GM12875 (cell line): ENCODE data around the gene WWOX.

Source experiments
- H3K4me3 ChIP-seq: one replicate; pipeline ENCODE4 v1.5.1; 2011; ENCODE audit warnings: low read depth, low read length, control low read depth
- TF ChIP-seq, protein P1 (sequence below): IDR thresholded peaks from 2 replicates; pipeline ENCODE4 v1.5.1; 2011; ENCODE audit warnings: low read depth, mild to moderate bottlenecking, control low read depth, inconsistent platforms, low read length, moderate library complexity, borderline replicate concordance; ENCODE audit not compliant: insufficient read depth

WWOX gene

GRCh38 chr16:78675951-78676792 lies 576.7 kb downstream of the WWOX start:
- TF ChIP-seq, protein P1, sequence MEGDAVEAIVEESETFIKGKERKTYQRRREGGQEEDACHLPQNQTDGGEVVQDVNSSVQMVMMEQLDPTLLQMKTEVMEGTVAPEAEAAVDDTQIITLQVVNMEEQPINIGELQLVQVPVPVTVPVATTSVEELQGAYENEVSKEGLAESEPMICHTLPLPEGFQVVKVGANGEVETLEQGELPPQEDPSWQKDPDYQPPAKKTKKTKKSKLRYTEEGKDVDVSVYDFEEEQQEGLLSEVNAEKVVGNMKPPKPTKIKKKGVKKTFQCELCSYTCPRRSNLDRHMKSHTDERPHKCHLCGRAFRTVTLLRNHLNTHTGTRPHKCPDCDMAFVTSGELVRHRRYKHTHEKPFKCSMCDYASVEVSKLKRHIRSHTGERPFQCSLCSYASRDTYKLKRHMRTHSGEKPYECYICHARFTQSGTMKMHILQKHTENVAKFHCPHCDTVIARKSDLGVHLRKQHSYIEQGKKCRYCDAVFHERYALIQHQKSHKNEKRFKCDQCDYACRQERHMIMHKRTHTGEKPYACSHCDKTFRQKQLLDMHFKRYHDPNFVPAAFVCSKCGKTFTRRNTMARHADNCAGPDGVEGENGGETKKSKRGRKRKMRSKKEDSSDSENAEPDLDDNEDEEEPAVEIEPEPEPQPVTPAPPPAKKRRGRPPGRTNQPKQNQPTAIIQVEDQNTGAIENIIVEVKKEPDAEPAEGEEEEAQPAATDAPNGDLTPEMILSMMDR, result no peak
- no peak overlapping the region for H3K4me3 ChIP-seq

- H3K4me3 ChIP-seq, result no peak overlapping the region
- TF ChIP-seq, protein P1, result no peak
These were observed 577.8 kb downstream of the WWOX start for GRCh38 chr16:78677181-78677731.

GRCh38 chr16:78679546-78679945 lies 580.1 kb downstream of the WWOX start:
- no peak overlapping the region for H3K4me3 ChIP-seq
- TF ChIP-seq, protein P1, result no peak

DNA sequence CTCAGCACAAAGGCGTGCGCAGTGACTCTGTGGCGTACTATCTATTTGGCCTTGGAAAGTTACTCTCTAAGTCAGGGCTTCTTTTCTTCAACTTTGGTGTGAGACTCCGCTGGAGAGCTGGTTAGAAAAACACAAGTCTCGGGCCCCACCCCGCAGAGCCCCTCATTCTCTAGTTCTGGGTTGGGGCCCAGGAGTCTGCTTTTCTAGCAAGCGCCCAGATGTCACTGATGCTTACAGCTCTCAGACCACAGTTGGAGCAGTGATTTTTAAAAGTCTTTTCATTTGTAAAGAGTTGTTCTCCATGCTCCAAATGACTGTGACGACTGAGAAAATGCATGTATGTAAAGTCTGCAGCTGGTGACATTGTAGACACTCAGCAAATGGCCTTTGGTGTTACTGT lies 582.3 kb downstream of the WWOX start:
- TF ChIP-seq, protein P1, result no peak
- H3K4me3 ChIP-seq, result no peak overlapping the region

DNA sequence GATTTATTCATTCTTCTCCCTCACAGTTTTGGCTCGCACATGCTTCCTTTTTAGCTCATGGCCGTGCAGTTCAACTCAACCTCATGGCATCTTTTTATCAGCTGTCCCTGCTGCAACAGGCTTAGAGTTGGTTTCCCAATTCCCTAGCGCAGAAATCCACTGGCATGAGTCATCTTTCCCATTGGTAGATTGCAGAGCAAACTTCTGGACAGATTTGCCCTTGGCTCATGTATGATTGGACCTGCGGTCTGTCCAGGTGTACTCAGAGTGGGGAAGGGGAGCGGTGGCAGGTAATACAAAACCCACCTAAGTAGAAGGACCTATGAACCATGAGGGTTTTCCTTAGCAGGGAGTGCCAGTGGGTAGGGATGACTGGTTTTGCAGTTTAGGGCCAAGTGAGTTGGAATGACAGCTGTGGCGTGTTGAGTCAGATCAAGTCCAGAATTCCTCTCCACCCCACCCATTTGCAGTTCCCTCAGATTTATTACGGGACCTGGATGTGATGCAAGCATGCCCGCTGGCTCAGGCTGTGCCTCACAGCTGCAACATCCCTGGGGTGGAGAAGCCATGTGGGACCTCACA lies 584.7 kb downstream of the WWOX start:
- TF ChIP-seq, protein P1, result no peak
- no peak overlapping the region for H3K4me3 ChIP-seq

- TF ChIP-seq, protein P1, result no peak
- H3K4me3 ChIP-seq, result no peak overlapping the region
These were observed 585.4 kb downstream of the WWOX start for GRCh38 chr16:78684655-78685375.

- TF ChIP-seq, protein P1, result no peak
- no peak overlapping the region for H3K4me3 ChIP-seq
These were observed 587.1 kb downstream of the WWOX start for GRCh38 chr16:78686601-78687000.
